ENCODE results near the gene SPARC. TPM values are rescaled to one million over a fixed set of nuclear protein-coding genes. Genes with fewer than 3 reads are reported as not detected.
"Not testable (repeated sequence)": the region's sequence is repeated elsewhere in the genome, so short reads cannot be mapped to it uniquely, and the experiment has no call there.

The SPARC gene
- total and polyA plus RNA-seq, 4 donors, result 145 to 1,186 (median 918) TPM

DNA sequence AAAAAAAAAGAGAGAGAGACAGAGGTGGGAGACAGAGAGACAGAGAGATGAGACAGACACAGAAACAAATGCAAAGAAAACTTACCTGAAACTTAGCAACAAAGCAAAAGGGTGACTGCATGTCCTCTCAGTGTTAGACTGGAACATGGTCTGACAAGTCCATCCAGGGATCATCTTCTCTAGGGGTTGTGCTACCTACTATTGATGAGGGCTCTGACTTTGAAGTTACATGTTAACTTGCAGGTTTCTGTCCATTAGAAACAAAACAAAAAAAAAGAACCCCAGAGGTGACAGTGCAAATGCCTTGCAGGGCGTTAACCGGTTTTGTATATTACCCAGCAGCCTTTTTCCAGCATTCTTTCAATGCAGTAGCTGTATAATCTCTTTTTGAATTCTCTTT is 13.6 kb upstream of the SPARC start:
- TF ChIP-seq, protein P1, sequence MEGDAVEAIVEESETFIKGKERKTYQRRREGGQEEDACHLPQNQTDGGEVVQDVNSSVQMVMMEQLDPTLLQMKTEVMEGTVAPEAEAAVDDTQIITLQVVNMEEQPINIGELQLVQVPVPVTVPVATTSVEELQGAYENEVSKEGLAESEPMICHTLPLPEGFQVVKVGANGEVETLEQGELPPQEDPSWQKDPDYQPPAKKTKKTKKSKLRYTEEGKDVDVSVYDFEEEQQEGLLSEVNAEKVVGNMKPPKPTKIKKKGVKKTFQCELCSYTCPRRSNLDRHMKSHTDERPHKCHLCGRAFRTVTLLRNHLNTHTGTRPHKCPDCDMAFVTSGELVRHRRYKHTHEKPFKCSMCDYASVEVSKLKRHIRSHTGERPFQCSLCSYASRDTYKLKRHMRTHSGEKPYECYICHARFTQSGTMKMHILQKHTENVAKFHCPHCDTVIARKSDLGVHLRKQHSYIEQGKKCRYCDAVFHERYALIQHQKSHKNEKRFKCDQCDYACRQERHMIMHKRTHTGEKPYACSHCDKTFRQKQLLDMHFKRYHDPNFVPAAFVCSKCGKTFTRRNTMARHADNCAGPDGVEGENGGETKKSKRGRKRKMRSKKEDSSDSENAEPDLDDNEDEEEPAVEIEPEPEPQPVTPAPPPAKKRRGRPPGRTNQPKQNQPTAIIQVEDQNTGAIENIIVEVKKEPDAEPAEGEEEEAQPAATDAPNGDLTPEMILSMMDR (IDR thresholded peaks at IDR 0.05; ENCODE audit: control extremely low read depth, extremely low read depth), result no peak

DNA sequence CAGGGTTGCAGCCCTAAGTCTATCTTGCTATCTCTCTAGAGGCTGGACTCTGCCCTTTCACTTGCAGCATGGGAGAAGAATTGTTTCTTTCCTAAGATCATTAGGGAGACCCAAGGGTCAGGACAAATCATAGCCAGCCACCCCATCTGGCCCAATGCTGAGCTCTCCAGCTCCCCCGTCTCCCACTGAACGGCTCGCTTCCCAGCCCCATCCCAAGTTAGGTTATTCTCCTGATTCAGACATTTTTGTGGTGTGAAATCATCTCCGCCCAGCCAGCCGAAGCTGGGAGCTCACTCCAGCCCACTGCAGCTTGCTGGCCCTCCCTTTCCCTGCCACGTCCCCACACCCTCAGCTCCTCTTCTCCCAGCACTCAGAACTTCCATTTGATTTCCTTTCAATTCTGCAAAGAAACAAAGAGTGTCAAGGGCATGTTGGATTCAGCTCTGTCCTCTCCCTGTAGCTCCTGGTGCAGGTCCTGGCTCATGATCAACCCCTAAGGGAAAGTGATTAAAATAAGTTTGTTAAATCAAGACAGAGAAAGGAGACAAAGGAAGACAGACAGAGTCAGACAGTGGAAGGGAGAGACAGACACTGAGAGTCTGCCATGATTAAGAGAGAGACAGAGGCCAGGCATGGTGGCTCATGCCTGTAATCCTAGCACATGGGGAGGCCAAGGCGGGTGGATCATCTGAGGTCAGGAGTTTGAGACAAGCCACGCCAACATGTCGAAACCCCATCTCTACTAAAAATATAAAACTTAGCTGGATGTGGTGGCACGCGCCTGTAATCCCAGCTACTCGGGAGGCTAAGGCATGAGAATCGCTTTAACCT is 12.6 kb upstream of the SPARC start:
- H3K27me3 ChIP-seq (ENCODE audit: control insufficient read depth in 3 of 3, insufficient read depth in 3 of 3, low read length in 2 of 3), result no peaks in the 10 kb centered on the region
- ATAC-seq (ENCODE audit: insufficient read depth, low FRiP score), result peak; percentile 49

More for the DNA sequence above, 13.6 kb upstream of the SPARC start:
- no peaks in the 10 kb centered on the region for H3K9me3 ChIP-seq (ENCODE audit: control insufficient read depth in 4 of 4, insufficient read depth in 3 of 4, low read length in 3 of 4)
- no peak for ATAC-seq (ENCODE audit: insufficient read depth, low FRiP score)
- no peak for DNase-seq
- no peak overlapping the region for H3K4me3 ChIP-seq
- H3K27me3 ChIP-seq (ENCODE audit: control insufficient read depth in 3 of 3, insufficient read depth in 3 of 3, low read length in 2 of 3), result no peaks in the 10 kb centered on the region
- H3K27ac ChIP-seq (ENCODE audit: low read depth in 1 of 2, low read length in 1 of 2), result no peak overlapping the region
- no peak overlapping the region for H3K9ac ChIP-seq (ENCODE audit: insufficient read depth in 1 of 2, low read length in 2 of 2)
- H3K4me1 ChIP-seq (ENCODE audit: control insufficient read depth in 5 of 5, insufficient read depth in 5 of 5, low read length in 5 of 5), result peaks cover 0 to 39% (median 24%) of the 10 kb centered on the region in 5 donors
- no peaks in the 10 kb centered on the region for H3K36me3 ChIP-seq (ENCODE audit: control insufficient read depth in 4 of 4, insufficient read depth in 4 of 4, low read length in 4 of 4)
- 96% methylated on average over 2 of the region's 2 CpGs for WGBS, 2 donors

DNA sequence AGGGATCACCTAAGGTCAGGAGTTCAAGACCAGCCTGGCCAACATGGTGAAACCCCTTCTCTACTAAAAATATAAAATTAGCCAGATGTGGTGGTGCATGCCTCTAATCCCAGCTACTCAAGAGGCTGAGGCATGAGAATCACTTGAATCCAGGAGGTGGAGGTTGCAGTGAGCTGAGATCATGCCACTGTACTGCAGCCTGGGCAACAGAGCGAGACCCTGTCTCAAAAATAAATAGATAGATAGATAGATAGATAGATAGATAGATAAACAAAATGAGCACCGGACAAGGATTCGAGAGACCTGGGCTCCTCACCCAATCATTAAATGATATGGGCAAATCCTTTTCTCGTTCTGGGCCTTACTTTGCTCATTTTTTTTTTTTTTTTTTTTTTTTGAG is 11.4 kb upstream of the SPARC start:
- not testable (repeated sequence) for H3K4me3 ChIP-seq; H3K27ac ChIP-seq (ENCODE audit: low read depth in 1 of 2, low read length in 1 of 2); ATAC-seq (ENCODE audit: insufficient read depth, low FRiP score); H3K9me3 ChIP-seq (ENCODE audit: control insufficient read depth in 4 of 4, insufficient read depth in 3 of 4, low read length in 3 of 4); H3K36me3 ChIP-seq (ENCODE audit: control insufficient read depth in 4 of 4, insufficient read depth in 4 of 4, low read length in 4 of 4); DNase-seq; H3K27me3 ChIP-seq (ENCODE audit: control insufficient read depth in 3 of 3, insufficient read depth in 3 of 3, low read length in 2 of 3); H3K9ac ChIP-seq (ENCODE audit: insufficient read depth in 1 of 2, low read length in 2 of 2)
- WGBS, 2 donors, result 96 to 98% methylated on average over 4 of the region's 4 CpGs
- peaks cover 0 to 39% (median 24%) of the 10 kb centered on the region in 5 donors for H3K4me1 ChIP-seq (ENCODE audit: control insufficient read depth in 5 of 5, insufficient read depth in 5 of 5, low read length in 5 of 5)

More for the DNA sequence above, 12.6 kb upstream of the SPARC start:
- H3K27ac ChIP-seq (ENCODE audit: low read depth in 1 of 2, low read length in 1 of 2), result peak overlapping the region; percentile 45 to 83
- TF ChIP-seq, protein P1 (IDR thresholded peaks at IDR 0.05; ENCODE audit: control extremely low read depth, extremely low read depth), result no peak
- H3K9me3 ChIP-seq (ENCODE audit: control insufficient read depth in 4 of 4, insufficient read depth in 3 of 4, low read length in 3 of 4), result no peaks in the 10 kb centered on the region
- no peaks in the 10 kb centered on the region for H3K36me3 ChIP-seq (ENCODE audit: control insufficient read depth in 4 of 4, insufficient read depth in 4 of 4, low read length in 4 of 4)
- WGBS, 2 donors, result 75 to 78% methylated on average over 13 of the region's 13 CpGs
- H3K4me3 ChIP-seq, result no peak overlapping the region
- DNase-seq, result peak; percentile 89 to 96 (median 93)
- peak overlapping the region; percentile 41 to 53 for H3K9ac ChIP-seq (ENCODE audit: insufficient read depth in 1 of 2, low read length in 2 of 2)
- H3K4me1 ChIP-seq (ENCODE audit: control insufficient read depth in 5 of 5, insufficient read depth in 5 of 5, low read length in 5 of 5), result peaks cover 0 to 39% (median 24%) of the 10 kb centered on the region in 5 donors

DNA sequence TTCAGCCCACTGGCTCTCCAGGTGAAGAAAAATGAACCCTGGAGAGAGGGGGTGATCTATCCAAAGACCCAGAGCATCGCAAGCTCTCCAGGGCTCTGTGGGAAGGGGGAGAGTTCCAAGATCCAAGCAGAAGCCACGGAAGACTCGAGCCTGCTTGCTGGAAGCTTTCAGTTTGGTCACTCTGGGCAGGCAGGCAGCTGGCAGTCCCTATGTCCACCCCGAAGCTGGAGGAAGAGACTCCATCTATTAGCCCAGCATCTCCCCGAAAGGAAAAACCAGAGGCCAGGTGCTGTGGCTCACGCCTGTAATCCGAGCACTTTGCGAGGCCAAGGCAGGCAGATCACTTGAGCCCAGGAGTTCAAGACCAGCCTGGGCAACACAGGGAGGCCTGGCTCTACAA is 10.7 kb upstream of the SPARC start:
- Histone ChIP-seq H3K36me3 (ENCODE audit: control insufficient read depth in 4 of 4, insufficient read depth in 4 of 4, low read length in 4 of 4) (no peaks in the 10 kb centered on the region), H3K4me3 (no peak overlapping the region), H3K9me3 (ENCODE audit: control insufficient read depth in 4 of 4, insufficient read depth in 3 of 4, low read length in 3 of 4) (no peaks in the 10 kb centered on the region), H3K9ac (ENCODE audit: insufficient read depth in 1 of 2, low read length in 2 of 2) (no peak overlapping the region), H3K4me1 (ENCODE audit: control insufficient read depth in 5 of 5, insufficient read depth in 5 of 5, low read length in 5 of 5) (peaks cover 0 to 37% (median 24%) of the 10 kb centered on the region in 5 donors), H3K27me3 (ENCODE audit: control insufficient read depth in 3 of 3, insufficient read depth in 3 of 3, low read length in 2 of 3) (no peaks in the 10 kb centered on the region), H3K27ac (ENCODE audit: low read depth in 1 of 2, low read length in 1 of 2) (peak overlapping the region in 1 of 2 donors; percentile 46)
- ATAC-seq (ENCODE audit: insufficient read depth, low FRiP score), result no peak
- WGBS, 2 donors, result 84 to 89% methylated on average over 8 of the region's 8 CpGs
- DNase-seq, result no peak
- TF ChIP-seq, protein P1 (IDR thresholded peaks at IDR 0.05; ENCODE audit: control extremely low read depth, extremely low read depth), result no peak

All from lung (tissue), 12 donors.